Prostate gland (tissue), 2 donors: Measurements from ENCODE around the gene SLC25A29.

Experiments used
- CTCF ChIP-seq, 4 experiments: fragments of 200-600 bp in 2 of 4; fragments of 450-650 bp in 2 of 4; sonication (generic) in 2 of 4; IDR thresholded peaks; 1 replicate in 3 of 4; 2 replicates in 1 of 4; pipeline ENCODE4 v1.5.1; 2016 to 2019; ENCODE audit warnings: antibody characterized with exemption in 4 of 4, mild to moderate bottlenecking in 2 of 4, moderate library complexity in 2 of 4
- POLR2AphosphoS5 ChIP-seq: sonication (generic); formaldehyde crosslinking; IDR thresholded peaks from one replicate; pipeline ENCODE4 v1.6.1; 2017; ENCODE audit warnings: antibody characterized with exemption

GRCh38 chr14:100286484-100287191, 19.6 kb downstream of the SLC25A29 start:
- TF ChIP-seq CTCF (IDR thresholded peaks at IDR 0.05) (no peak), POLR2AphosphoS5 (no peak)
